HG03280 (cell line): Measurements from ENCODE around the gene VPS26A.
"Not testable (repeated sequence)": the region's sequence is repeated elsewhere in the genome, so short reads cannot be mapped to it uniquely, and the experiment has no call there.

Experiments
- ATAC-seq: cut with Tn5 transposase; IDR thresholded peaks from one replicate; pipeline ENCODE4 v1.9.1; 2021; ENCODE audit warnings: mild to moderate bottlenecking, moderate library complexity; ENCODE audit not compliant: unreplicated experiment

Gene VPS26A

DNA sequence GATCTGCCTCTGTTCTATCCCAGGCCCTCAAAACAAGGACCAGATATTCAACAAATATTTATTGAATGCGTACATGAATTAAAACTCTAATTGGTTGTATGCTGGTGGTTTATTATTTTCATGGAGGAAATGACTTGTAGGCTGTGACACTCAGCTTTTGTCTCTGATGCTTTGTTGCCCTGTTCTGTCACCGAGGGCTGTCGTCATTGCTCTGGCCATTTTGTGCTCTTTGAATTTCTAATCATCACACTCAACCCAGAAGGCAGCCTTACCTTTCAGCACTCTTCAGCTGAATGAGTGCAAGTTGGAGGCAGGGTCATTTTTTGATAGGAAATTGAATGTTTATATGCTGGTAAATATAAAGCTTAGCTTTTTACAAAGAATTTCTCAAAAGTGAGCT is 21.5 kb upstream of the VPS26A start:
- no peak for ATAC-seq

DNA sequence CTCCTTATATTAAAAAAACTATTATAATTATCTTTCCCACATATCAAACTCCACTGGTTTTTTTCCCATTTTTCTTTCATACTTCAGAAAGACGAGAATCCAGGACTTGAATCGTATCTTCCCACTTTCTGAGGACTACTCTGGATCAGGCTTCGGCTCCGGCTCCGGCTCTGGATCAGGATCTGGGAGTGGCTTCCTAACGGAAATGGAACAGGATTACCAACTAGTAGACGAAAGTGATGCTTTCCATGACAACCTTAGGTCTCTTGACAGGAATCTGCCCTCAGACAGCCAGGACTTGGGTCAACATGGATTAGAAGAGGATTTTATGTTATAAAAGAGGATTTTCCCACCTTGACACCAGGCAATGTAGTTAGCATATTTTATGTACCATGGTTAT is 20.2 kb upstream of the VPS26A start:
- no peak for ATAC-seq

- ATAC-seq: no peak
These were observed 18.8 kb upstream of the VPS26A start for GRCh38 chr10:69104994-69105790.

DNA sequence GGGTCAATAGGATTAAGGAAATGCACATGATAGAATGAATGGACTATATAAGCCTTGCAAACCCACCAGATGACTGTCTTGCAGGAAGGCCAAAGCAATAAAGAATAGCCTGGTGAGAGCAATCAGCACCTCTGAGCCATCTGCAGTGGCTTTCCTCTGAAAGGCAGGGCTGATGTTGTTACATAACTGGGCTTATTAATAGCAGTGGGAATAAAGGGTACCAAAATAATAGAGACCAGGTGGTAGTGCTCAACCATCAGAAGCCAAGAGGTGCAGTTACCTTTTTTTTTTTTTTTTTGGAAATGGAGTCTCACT is 16.8 kb upstream of the VPS26A start:
- no peak for ATAC-seq

DNA sequence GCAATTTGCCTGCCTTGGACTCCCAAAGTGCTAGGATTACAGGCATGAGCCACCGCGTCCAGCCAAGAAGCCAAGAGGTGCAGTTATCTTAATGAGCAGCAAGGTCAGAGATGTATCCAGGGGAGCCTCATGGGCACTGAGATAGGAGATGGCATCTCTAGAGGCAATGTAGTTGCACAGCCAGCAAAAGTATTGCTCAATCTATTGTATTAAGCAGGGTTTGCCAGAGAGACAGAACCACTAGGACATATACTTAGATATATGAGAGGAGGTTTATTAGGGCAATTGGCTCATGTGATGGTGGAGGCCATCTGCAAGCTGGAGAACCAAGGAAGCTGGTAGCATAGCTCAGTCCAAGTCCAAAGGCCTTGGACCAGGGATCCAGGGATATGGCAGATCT is 16.3 kb upstream of the VPS26A start:
- ATAC-seq: no peak

- no peak for ATAC-seq
These were observed 4.1 kb upstream of the VPS26A start for GRCh38 chr10:69119896-69120295.

DNA sequence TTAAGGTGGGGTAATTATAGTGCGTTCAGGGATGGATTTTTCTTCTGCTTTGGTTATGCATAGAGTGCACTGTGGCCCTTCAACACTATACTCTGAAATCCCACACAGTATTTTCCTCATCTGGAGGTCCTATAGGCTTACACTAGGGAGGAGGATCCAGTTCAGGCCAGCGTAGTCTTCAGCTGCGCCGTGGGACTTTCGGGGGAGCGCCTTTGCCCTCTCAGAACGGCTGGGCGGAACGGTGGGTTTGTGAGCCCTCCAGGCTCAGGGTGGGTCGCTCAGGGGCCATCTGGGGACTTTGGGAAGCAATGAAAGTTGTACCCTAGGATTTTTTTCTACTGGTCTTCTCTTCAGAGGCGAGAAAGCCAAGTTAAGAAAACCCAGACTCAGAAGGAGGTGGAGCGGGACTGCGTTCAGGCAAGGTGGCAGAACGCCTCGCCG is 652 bp upstream of the VPS26A start:
- ATAC-seq: peak; percentile 22

- ATAC-seq: peak; percentile 25
These were observed 738 bp downstream of the VPS26A start for GRCh38 chr10:69124563-69125268.

DNA sequence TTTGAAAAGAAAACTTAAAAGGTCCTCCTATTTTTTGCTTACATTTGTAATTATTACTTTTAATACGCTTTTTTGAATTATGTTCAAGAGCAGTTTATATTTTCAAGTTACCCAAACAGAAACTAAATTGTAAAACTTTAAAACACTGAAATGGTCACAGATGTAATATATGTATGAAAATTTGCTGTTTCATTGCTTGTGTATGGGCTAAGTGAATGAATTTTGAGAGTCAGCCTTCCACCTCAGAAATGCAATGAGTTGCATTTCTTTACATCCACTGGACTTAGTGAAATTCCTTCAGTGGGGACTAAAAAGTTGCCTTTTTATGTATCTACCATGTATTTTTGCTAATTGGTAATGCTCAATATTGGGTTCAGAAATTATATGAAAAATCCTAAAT is 1.6 kb downstream of the VPS26A start:
- ATAC-seq: no peak

GRCh38 chr10:69130251-69130650 is 6.3 kb downstream of the VPS26A start:
- ATAC-seq: no peak

GRCh38 chr10:69139961-69140360 is 16.0 kb downstream of the VPS26A start:
- no peak for ATAC-seq

GRCh38 chr10:69141304-69141703 is 17.3 kb downstream of the VPS26A start:
- ATAC-seq: no peak

DNA sequence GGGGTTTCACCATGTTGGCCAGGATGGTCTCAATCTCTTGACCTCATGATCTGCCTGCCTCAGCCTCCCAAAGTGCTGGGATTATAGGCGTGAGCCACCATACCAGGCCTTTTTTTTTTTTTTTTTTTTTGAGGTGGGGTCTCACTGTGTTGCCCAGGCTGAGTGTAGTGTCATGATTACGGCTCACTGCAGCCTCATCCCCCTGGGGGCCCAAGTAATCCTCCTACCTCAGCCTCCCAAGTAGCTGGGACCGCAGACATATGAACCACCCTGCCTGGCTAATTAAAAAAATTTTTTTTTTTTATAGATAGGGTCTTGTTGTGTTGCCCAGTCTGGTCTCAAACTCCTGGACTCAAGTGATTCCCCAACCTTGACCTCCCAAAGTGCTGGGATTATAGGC is 18.1 kb downstream of the VPS26A start:
- ATAC-seq: not testable (repeated sequence)

DNA sequence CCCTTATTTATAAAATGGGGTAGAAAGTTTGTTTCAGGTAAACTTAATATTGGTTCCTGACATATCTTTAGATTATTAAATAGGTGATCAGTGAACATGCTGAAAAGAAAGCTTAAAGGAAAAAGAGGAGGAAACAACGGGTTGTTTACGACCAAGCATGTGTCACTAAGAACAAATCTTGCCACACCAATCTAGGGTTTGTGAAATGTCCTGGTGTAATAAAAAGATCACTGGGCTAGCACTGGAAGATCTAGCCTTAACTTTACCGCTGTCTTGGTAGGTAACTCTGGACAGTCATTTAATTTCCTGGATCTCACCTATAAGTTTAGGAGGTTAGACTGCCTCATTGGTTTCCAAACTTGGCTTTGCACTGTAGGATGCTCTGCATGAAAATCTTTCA is 19.0 kb downstream of the VPS26A start:
- no peak for ATAC-seq

- ATAC-seq: no peak
These were observed 21.4 kb downstream of the VPS26A start for GRCh38 chr10:69145329-69145728.

DNA sequence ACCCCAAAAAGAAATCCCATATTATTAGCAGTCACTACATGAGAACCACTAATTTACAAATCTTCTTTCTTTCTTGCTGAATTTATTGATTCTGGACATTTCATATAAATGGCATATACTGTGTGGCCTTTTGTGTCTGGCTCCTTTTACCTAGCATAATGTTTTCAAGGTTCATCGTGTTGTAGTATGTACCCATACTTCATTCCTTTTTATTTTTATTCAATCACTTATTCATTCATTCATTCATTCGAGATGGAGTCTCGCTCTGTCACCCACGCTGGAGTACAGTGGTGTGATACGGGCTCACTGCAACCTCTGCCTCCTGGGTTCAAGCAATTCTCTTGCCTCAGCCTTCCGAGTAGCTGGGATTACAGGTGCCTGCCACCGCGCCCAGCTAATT is 21.9 kb downstream of the VPS26A start:
- ATAC-seq: no peak

DNA sequence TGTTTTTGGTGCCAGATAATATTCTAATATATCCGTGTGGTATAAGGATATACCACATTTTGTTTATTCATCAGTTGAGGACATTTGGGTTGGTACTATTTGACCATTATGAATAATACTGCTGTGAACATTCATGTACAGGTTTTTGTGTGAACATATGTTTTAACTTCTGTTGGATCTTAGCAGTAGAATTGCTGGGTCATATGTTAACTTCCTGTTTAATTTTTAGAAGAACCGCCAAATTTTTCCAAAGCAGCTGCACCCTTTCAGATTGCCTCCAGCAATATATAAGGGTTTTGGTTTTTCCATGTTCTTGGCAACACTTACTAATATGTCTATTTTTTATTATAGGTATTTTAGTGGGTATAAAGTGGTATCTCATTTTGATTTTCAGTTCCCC is 22.8 kb downstream of the VPS26A start:
- ATAC-seq: no peak

DNA sequence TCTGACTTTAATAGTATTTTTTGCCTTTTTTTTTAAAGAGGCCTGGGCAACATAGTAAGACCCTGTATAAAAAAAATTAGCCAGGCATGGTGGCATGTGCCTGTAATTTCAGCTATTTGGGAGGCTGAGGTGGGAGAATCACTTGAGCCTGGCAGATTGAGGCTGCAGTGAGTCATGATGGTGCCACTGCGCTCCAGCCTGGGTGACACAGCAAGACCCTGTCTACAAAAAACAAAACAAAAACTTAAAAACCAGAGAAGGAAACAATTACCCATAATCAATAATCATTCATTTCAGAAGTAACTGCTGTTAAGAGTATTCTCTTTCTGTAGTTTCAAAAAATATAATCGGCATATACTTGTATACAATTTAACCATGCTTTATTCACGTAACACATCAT is 28.0 kb downstream of the VPS26A start:
- ATAC-seq: no peak

GRCh38 chr10:69153227-69153626 is 29.2 kb downstream of the VPS26A start:
- no peak for ATAC-seq

GRCh38 chr10:69160809-69161241 is 36.8 kb downstream of the VPS26A start:
- ATAC-seq: no peak

- ATAC-seq: no peak
These were observed 44.5 kb downstream of the VPS26A start for GRCh38 chr10:69168493-69168892.

DNA sequence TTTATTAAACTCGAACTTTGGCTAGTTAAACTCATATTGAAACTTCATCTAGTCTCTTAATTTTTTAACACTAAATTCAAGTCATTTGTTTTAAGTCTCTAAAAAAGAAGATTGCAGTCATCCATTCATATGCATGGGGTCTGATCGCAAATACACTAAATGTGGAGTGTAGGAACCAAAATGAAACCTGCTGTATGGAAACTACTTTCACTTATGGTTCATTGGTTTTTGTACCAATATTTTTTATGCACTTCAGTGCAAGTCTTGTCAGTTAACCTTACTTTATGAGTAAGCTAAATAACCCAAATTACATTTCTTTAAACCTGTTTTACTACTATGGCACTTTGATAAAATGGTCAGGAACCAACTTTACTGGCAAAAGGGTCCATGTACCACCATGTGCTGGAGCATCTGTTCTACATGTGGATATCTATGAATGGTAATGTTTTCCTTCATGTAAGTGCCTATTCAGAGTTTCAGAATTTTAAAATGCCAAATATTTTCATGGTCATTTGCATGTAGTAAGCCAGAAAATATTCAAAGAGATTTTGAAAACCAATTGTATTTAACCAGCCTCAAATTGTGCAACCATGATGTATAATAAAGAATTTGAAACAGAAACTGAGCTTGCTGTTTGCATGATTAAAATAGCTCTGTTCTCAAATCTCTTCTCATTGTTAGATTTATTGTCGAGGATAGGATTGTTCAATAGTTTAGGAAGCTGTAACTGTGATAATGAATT is 48.4 kb downstream of the VPS26A start:
- ATAC-seq: no peak
